ENCODE data around the gene PEX16.
A peak's percentile ranks its signal among the peaks of the same experiment; 100 is the strongest.

The PEX16 gene

GRCh38 chr11:45876401-45876800, 41.3 kb downstream of the PEX16 start:
- DNase-seq = no peak

DNA sequence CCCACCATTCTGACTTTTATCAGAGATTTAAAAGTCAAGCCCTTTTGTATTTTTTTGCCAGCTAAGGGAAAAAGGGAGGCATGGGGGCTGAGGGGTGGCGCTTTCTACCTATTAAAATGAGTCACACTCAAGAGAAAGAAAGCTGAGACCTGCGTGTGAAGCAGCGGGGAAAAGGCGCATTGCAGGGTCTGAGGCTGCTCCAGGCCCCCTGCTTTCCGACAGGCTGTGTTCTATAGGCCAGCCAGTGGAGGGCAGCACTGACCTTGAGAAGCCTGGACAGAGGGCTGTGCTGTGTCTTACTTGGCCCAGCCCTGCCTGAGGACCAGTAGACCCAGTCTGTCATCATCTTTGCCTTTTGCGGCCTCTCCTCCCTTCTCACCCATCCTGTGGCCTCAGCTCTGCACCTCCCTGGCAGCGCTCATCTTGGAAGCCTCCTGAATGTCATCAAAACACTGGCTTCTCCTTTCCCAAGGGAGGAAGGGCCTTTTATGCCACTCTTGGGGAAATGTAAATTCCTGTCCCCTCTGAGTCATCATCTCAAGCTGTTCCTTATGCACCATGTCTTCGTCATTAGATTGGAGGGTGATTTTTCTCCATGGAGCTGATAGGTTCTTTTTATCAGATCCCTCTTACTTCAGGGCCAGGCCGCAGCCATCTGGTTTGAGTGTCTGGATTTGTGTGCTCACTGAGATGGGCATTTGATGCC, 44.9 kb downstream of the PEX16 start:
- DNase-seq = peak; percentile 16

GRCh38 chr11:45871638-45872037, 46.0 kb downstream of the PEX16 start:
- DNase-seq = no peak

- DNase-seq = no peak
Measured at GRCh38 chr11:45870706-45871105, 47.0 kb downstream of the PEX16 start.

DNA sequence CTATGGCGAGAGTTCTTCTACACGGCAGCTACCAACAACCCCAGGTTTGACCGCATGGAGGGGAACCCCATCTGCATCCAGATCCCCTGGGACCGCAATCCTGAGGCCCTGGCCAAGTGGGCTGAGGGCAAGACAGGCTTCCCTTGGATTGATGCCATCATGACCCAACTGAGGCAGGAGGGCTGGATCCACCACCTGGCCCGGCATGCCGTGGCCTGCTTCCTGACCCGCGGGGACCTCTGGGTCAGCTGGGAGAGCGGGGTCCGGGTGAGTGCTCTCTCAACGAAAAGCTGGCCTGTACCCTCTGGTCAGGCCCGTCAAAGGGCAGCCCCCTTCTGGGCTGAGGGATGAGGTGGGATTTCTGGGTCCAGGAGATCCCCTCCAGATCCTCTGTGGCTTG, 48.1 kb downstream of the PEX16 start:
- DNase-seq = no peak

DNA sequence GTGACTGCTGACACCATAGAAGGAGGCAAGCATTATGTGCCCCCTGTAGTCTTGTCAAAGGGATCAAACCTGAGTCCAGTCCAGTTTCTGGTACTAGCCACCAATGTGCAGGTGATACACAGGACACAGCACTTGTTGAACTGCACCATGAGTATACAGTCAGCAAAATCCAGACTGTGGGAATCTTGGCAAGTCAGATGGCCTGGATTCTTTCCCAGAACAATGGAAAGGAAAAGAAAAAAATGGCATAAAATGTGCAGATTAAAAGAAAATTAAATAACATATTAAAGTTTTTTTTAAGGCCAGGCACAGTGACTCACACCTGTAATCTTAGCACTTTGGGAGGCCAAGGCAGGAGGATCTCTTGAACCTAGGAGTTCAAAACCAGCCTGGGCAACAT, 53.6 kb downstream of the PEX16 start:
- DNase-seq = no peak

DNA sequence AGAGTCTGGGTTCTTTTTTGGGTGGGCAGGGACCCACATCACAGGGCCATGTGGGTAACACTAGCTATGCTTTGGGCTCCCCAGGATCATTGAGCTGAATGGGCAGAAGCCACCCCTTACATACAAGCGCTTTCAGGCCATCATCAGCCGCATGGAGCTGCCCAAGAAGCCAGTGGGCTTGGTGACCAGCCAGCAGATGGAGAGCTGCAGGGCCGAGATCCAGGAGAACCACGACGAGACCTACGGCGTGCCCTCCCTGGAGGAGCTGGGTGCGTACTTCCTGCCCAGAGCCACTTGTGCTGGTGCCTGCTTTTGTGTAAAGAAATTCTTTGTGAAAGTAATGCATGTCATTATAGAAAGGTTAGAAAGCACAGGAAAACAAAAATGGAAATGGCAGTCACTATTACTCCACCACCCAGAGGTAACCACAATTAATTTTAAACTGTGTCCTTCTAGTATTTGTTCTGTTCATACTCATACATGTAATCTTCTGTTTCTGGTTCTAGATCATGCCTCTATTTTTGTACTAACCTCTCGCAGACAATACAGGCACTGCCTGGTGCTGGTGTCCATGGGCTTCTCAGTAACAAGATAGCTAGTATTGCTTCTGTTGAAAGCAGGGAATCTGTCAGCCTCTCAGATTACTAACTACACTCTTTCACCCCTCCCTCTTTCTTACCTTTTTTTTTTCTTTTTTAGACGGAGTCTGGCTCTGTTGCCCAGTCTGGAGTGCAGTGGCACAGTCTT, 56.7 kb downstream of the PEX16 start:
- DNase-seq = no peak

DNA sequence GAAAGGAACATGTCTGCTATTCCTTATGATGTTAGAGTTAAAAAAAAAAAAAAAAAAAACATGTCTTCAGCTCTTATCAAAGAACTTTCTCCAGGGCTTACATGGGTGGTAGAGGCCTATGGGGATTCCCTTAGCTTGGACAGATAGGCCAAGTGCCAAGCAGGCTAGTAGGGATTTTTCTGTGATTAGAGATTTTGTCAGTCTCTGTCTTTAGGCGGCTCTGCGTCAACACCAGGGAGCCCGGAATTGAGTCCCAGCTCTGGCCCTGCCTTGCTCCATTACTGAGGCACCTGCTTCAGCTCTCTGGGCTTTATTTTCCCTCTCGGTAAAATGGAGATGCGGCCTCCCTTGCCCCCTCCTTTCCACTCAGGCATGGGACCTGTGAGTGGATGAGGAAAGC, 57.3 kb downstream of the PEX16 start:
- DNase-seq = no peak
